ENCODE data around the gene PCARE. TPM values are rescaled to one million over a fixed set of nuclear protein-coding genes. Genes with fewer than 3 reads are reported as not detected.

Gene PCARE
- total RNA-seq, 2 donors from 2014 or later: not detected

DNA sequence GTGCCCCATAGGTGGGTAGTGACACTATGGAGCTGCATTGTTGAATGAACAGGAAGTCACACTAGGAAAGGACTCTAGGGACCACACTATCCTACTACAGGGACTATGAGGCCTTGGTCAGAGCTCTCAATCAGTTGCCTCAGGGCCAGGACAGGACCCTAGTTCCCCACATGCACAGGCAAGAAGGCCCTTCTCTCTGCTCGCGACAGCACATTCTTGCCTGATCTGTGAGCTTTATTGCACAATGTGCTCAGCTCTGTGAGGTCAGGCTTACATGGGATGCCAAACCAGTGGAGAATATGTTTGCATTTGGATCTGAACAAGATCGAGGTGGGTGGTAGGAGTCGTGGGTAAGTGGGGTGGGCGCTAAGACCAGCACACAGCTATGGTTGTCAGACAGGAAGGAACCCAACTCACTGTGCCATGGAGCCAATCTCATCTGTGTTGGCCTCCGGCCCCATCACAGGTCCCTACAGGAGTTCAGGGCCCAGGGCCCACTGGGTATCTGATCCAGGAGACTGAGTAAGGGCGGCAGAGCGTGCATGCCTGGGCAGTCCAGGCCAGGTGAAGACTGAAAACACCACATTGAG is 8.0 kb downstream of the PCARE start:
- no peak overlapping the region for H3K4me3 ChIP-seq
- intact Hi-C loops (cut with DNase I): loop anchor here (10.0 kb wide), 1 partner anchor 48 kb away; the partner anchor contains the start of gene CLIP4
- no peak for DNase-seq (ENCODE audit: low spot score)
- WGBS: 45% methylated on average over 8 of the region's 8 CpGs
- no peaks in the 10 kb centered on the region for H3K27me3 ChIP-seq (replicated peaks; ENCODE audit: insufficient read depth)
- peaks cover 3% of the 10 kb centered on the region for H3K4me1 ChIP-seq (replicated peaks)
- H3K36me3 ChIP-seq: no peaks in the 10 kb centered on the region
- peak overlapping the region in 1 of 2 donors; percentile 23 for H3K27ac ChIP-seq
- TF ChIP-seq, protein P1, sequence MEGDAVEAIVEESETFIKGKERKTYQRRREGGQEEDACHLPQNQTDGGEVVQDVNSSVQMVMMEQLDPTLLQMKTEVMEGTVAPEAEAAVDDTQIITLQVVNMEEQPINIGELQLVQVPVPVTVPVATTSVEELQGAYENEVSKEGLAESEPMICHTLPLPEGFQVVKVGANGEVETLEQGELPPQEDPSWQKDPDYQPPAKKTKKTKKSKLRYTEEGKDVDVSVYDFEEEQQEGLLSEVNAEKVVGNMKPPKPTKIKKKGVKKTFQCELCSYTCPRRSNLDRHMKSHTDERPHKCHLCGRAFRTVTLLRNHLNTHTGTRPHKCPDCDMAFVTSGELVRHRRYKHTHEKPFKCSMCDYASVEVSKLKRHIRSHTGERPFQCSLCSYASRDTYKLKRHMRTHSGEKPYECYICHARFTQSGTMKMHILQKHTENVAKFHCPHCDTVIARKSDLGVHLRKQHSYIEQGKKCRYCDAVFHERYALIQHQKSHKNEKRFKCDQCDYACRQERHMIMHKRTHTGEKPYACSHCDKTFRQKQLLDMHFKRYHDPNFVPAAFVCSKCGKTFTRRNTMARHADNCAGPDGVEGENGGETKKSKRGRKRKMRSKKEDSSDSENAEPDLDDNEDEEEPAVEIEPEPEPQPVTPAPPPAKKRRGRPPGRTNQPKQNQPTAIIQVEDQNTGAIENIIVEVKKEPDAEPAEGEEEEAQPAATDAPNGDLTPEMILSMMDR (IDR thresholded peaks at IDR 0.05): no peak
- peak; percentile 14 for TF ChIP-seq POLR2A (IDR thresholded peaks at IDR 0.05)
- H3K9me3 ChIP-seq: no peaks in the 10 kb centered on the region

DNA sequence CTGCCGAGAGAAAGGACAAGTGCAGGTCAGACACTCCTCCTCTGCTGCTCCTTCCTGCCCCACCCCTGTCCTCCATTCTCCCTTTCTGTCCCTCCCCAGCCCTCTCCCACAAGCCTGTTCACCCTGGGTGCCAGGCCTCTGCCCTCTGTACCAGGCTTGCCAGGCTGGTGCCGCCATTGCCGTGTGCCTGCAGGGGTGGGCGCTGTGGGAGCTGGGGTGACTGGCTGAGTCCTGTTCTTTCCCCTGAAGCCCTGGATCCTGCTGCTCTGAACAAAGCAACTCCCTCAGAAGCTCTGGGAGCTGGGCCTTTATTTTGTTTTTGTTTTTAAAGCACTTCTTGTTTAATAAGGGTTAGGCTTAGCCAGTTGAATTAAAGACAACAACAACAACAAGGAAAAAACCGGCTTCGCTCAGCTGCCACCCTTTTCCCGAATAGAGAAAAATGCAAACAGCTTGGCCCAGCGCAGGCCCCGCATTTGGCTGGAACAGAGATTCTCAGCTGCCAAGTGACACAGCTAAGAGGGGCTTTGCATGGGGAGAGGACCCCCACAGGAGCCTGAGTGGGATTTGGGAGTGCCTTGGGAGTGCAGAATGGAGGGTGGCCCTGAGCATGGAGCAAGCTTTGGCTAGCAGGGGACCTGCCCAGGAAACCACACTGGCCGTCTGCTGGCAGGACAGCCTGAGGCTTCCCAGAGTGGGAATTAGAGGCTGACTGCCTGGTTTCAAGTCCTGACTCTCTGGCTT is 9.1 kb downstream of the PCARE start:
- DNase-seq (ENCODE audit: low spot score): no peak
- intact Hi-C loops (cut with DNase I): loop anchor here (10.0 kb wide), 1 partner anchor 50 kb away; the partner anchor contains the start of gene CLIP4
- Histone ChIP-seq H3K27ac (peak overlapping the region; percentile 29 to 71), H3K27me3 (replicated peaks; ENCODE audit: insufficient read depth) (no peaks in the 10 kb centered on the region), H3K4me3 (no peak overlapping the region), H3K4me1 (replicated peaks) (peaks cover 3% of the 10 kb centered on the region), H3K9me3 (no peaks in the 10 kb centered on the region), H3K36me3 (no peaks in the 10 kb centered on the region)
- 43% methylated on average over 10 of the region's 10 CpGs for WGBS
- TF ChIP-seq POLR2A (IDR thresholded peaks at IDR 0.05) (no peak), POLR2AphosphoS5 (IDR thresholded peaks at IDR 0.05) (no peak)
- TF ChIP-seq, protein P1 (IDR thresholded peaks at IDR 0.05): no peak

DNA sequence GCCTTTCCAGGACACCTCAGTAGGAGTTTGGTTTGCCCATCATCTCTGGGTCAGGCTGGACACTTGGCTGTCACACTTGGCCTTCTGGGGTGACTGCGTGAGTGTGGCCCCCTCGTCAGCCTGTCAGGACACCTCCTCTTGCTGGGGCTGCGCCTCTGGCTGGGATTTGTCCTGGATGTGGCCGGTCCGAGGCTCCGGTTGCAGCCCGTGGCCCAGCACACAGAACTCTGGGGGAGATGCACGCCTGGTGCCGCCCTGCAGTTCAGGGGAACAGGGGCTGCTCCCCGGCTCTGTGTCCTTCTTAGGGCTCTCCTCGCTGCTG is 9.6 kb downstream of the PCARE start:
- 68% methylated on average over 11 of the region's 11 CpGs for WGBS
- Histone ChIP-seq H3K27ac (peak overlapping the region; percentile 29 to 71), H3K36me3 (no peaks in the 10 kb centered on the region), H3K4me1 (replicated peaks) (peaks cover 3% of the 10 kb centered on the region), H3K4me3 (no peak overlapping the region), H3K9me3 (no peaks in the 10 kb centered on the region), H3K27me3 (replicated peaks; ENCODE audit: insufficient read depth) (no peaks in the 10 kb centered on the region)
- no peak for DNase-seq (ENCODE audit: low spot score)
- TF ChIP-seq POLR2A (IDR thresholded peaks at IDR 0.05) (no peak), POLR2AphosphoS5 (IDR thresholded peaks at IDR 0.05) (no peak)
- TF ChIP-seq, protein P1 (IDR thresholded peaks at IDR 0.05): no peak
- intact Hi-C loops (cut with DNase I): loop anchor here (5.0 to 10.0 kb wide), 2 partner anchors 50 to 52 kb away; partner anchors contain the start of gene CLIP4

DNA sequence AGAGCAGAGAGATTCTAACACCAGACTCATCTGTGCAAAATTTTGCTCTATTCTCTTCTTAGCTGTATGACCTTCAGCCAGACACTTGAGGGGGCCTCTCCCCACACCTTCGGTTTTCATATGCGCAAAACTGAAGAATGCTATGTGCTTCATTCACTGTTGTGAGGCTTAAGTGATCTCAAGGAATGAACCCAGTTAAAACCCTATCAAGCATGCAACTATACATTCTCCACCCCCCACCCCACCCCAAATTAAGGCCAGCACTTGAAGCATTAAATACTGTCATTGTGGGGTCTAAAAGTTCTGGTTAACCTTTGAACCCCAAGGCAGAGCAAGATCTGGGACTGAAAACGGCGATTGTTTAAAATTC is 10.0 kb downstream of the PCARE start:
- peaks cover 3% of the 10 kb centered on the region for H3K4me1 ChIP-seq (replicated peaks)
- no peak for TF ChIP-seq POLR2AphosphoS5 (IDR thresholded peaks at IDR 0.05)
- DNase-seq (ENCODE audit: low spot score): no peak
- no peaks in the 10 kb centered on the region for H3K9me3 ChIP-seq
- no peaks in the 10 kb centered on the region for H3K36me3 ChIP-seq
- WGBS: 79% methylated on average over 4 of the region's 4 CpGs
- no peak overlapping the region for H3K4me3 ChIP-seq
- intact Hi-C loops (cut with DNase I): loop anchor here (5.0 to 10.0 kb wide), 2 partner anchors 50 to 52 kb away; partner anchors contain the start of gene CLIP4
- H3K27me3 ChIP-seq (replicated peaks; ENCODE audit: insufficient read depth): no peaks in the 10 kb centered on the region
- peak overlapping the region; percentile 29 to 71 for H3K27ac ChIP-seq

DNA sequence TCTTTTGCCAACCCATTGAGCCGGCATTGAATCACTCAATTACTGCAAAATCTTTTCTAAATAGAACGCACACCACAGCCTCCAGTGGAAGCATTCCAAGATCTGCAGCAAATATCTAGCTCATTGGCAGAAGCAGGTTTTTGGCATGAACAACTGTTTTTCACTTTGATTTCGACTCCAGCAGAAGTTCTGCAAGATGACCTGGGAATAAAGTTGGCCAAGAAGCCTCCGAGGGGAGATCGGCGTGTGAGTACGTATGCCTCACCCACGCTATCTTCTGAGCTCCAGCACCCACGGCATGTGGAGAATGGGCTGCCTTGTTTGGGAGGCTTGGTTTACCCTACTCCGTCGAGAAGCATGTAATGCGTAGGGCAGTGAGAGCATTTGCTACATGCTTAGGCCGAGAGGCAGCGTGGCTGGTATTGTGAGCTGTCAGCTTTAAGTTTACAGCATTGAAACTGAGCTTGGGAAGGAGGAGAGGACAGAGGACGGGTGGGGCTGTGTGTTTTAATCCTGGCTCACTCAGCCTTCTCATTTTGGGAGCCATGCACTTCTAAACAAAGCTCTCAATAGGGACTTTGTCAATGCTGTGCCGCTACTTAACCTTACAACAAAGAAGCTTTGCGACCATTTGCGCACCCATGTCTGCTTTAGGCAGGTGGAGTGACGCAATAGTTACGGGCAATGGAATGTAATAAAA is 10.5 kb downstream of the PCARE start:
- peak; percentile 28 for DNase-seq (ENCODE audit: low spot score)
- Histone ChIP-seq H3K9me3 (no peaks in the 10 kb centered on the region), H3K4me1 (replicated peaks) (peaks cover 3% of the 10 kb centered on the region), H3K4me3 (no peak overlapping the region), H3K27me3 (replicated peaks; ENCODE audit: insufficient read depth) (no peaks in the 10 kb centered on the region), H3K27ac (peak overlapping the region; percentile 28 to 71), H3K36me3 (no peaks in the 10 kb centered on the region)
- TF ChIP-seq, protein P1 (IDR thresholded peaks at IDR 0.05): no peak
- TF ChIP-seq POLR2AphosphoS5 (IDR thresholded peaks at IDR 0.05): no peak
- no peak for TF ChIP-seq POLR2A (IDR thresholded peaks at IDR 0.05)
- WGBS: 27% methylated on average over 20 of the region's 20 CpGs
- intact Hi-C loops (cut with DNase I): loop anchor here (5.0 to 10.0 kb wide), 2 partner anchors 51 kb away; partner anchors contain the start of gene CLIP4

All from prostate gland (tissue), 2 donors.